PFSK-1 (cell line): Measurements from ENCODE around the gene ARL4D.

Experiments used
- FOXP2 ChIP-seq: optimal IDR thresholded peaks from 2 replicates; pipeline ENCODE3; 2011; ENCODE audit warnings: borderline replicate concordance, control low read depth, inconsistent platforms; ENCODE audit not compliant: insufficient read depth; ENCODE audit errors: extremely low read length, extremely low read depth
- POLR2AphosphoS5 ChIP-seq: IDR thresholded peaks from 2 replicates; pipeline ENCODE4 v1.6.1; 2012; ENCODE audit warnings: low read depth, mild to moderate bottlenecking, control low read depth, low read length, moderate library complexity
- REST ChIP-seq, 2 experiments: IDR thresholded peaks; 2 replicates each; pipeline versions ENCODE4 v1.6.1 to v1.8.0; 2011 to 2012; ENCODE audit warnings: low read depth in 2 of 2, low read length in 2 of 2, control low read depth in 1 of 2, inconsistent platforms in 1 of 2, mild to moderate bottlenecking in 1 of 2, moderate library complexity in 1 of 2; ENCODE audit not compliant: insufficient read depth in 1 of 2
- SIN3A ChIP-seq: IDR thresholded peaks from 2 replicates; pipeline ENCODE4 v1.6.1; 2012; ENCODE audit warnings: mild to moderate bottlenecking, low read length, moderate library complexity, borderline replicate concordance; ENCODE audit not compliant: insufficient read depth
- TAF1 ChIP-seq: IDR thresholded peaks from 2 replicates; pipeline ENCODE4 v1.6.1; 2012; ENCODE audit warnings: low read length, control low read depth, borderline replicate concordance; ENCODE audit not compliant: insufficient read depth

- TF ChIP-seq TAF1 (no peak), POLR2AphosphoS5 (no peak), REST (IDR thresholded peaks at IDR 0.05; ENCODE audit: insufficient read depth in 1 of 2, low read depth in 2 of 2, low read length in 2 of 2) (no peak), SIN3A (no peak), FOXP2 (no peak)
Measured at GRCh38 chr17:43428524-43428923, 29.7 kb downstream of the ARL4D start.
